ENCODE measurements around the gene ME2.

The ME2 gene

GRCh38 chr18:50839996-50840395 is 38.9 kb upstream of the ME2 start:
- no peak for DNase-seq (ENCODE audit: low read depth)
- TF ChIP-seq CTCF (IDR thresholded peaks at IDR 0.05; ENCODE audit: insufficient read depth, low read depth, low read length, missing control alignments): no peak
- no peak overlapping the region for H3K4me3 ChIP-seq (ENCODE audit: low read depth, low read length)

DNA sequence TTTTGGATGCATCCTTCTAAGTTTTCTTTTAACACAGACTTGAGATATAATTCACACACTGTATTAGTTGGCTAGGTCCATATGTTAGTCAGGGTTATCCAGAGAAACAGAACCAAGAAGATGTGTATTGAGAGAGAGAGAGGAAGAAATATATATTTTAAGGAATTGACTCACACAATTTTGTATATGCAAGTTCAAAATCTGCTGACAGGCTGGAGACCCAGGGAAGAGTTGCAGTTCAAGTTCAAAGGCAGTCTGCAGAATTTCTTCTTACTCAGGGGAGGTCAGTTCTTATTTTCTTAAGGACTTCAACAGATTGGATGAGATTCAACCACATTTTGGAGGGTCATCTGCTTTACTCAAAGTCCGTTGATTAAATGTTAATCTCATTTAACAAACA is 36.1 kb upstream of the ME2 start:
- no peak for DNase-seq (ENCODE audit: low read depth)
- TF ChIP-seq CTCF (IDR thresholded peaks at IDR 0.05; ENCODE audit: insufficient read depth, low read depth, low read length, missing control alignments): no peak
- no peak overlapping the region for H3K4me3 ChIP-seq (ENCODE audit: low read depth, low read length)

DNA sequence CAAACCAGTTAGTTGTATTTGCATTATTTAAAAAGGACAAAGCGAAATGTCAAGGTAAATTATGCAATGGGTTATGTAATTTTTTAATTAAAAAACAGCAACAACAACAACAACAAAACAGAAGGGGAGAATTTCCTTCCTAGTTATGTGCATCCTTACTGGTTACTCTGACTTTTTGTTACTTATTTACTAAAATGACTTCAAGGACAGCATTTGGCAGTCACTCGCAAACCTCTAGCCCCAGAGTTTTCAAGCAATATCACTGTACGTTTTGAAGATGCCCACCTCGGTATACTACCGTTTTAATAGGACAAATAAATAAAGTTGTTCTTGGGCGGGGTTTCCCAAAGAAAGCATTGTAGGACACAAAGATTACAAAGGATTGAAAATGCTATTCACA is 34.4 kb upstream of the ME2 start:
- no peak overlapping the region for H3K4me3 ChIP-seq (ENCODE audit: low read depth, low read length)
- TF ChIP-seq CTCF (IDR thresholded peaks at IDR 0.05; ENCODE audit: insufficient read depth, low read depth, low read length, missing control alignments): no peak
- no peak for DNase-seq (ENCODE audit: low read depth)

- no peak for DNase-seq (ENCODE audit: low read depth)
- no peak for TF ChIP-seq CTCF (IDR thresholded peaks at IDR 0.05; ENCODE audit: insufficient read depth, low read depth, low read length, missing control alignments)
- H3K4me3 ChIP-seq (ENCODE audit: low read depth, low read length): no peak overlapping the region
These were observed 34.0 kb upstream of the ME2 start for GRCh38 chr18:50844960-50845359.

- no peak for TF ChIP-seq CTCF (IDR thresholded peaks at IDR 0.05; ENCODE audit: insufficient read depth, low read depth, low read length, missing control alignments)
- no peak for DNase-seq (ENCODE audit: low read depth)
- no peak overlapping the region for H3K4me3 ChIP-seq (ENCODE audit: low read depth, low read length)
These were observed 31.7 kb upstream of the ME2 start for GRCh38 chr18:50847192-50847591.

- DNase-seq (ENCODE audit: low read depth): no peak
- no peak overlapping the region for H3K4me3 ChIP-seq (ENCODE audit: low read depth, low read length)
- no peak for TF ChIP-seq CTCF (IDR thresholded peaks at IDR 0.05; ENCODE audit: insufficient read depth, low read depth, low read length, missing control alignments)
These were observed 30.8 kb upstream of the ME2 start for GRCh38 chr18:50848061-50848551.

DNA sequence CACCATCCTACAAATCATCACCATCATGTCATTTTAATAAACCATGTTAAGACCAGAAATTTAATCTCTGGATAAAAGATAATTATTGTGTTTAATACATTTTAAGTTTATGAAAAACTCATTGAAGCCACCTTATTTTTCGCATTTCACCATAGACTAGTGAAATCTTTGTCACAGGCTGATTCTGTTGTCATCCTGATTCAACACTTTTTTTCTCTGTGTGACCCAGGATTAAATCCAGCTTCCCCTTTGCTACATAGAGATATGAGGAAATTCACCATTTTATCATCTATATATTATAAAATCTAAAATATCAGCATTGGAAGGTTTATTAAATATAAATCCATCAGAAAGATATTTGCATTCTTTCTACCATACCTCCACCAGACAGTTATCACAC is 29.9 kb upstream of the ME2 start:
- no peak overlapping the region for H3K4me3 ChIP-seq (ENCODE audit: low read depth, low read length)
- no peak for DNase-seq (ENCODE audit: low read depth)
- no peak for TF ChIP-seq CTCF (IDR thresholded peaks at IDR 0.05; ENCODE audit: insufficient read depth, low read depth, low read length, missing control alignments)
